ENCODE data around the gene OR10A6. TPM values are rescaled to one million over a fixed set of nuclear protein-coding genes. Genes with fewer than 3 reads are reported as not detected.

OR10A6 gene
- polyA plus RNA-seq, 1 experiment: 0.07 TPM

DNA sequence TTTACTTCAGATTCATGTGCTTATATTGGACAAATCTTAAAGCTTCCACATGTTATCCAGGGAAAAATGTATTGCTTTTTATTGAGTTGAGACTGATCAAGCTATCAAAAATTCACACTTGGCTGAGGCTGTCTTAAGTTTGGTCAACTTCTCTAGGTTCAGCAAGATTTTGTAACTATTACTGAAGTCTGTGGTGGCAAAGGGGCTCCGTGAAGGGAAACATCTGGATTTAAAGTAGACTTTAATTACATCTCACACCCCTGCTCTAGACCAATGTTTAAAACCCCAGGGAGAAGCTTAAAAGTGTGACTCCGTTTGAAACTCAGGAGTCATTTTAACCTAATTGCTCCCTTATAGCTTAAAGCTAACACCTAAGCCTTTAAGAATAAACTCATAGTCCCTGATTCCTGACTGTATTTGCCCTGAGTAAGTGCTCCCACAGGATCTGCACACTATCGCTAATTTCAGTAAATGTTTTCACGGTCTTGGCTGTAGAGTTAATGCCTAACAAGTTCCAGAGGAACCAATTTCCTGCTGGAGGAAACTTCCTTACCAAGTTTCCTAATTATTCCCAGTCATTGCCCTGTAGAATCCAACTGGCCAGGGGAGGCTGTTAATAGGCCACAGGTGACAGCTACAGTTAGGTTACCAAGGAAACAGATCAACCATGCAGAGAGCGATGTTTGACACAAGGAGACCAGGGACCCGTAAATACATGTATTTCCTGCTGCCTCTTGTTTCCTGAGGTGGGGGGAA is 40.5 kb downstream of the OR10A6 start:
- DNase-seq (ENCODE audit: low read depth): no peak
- CTCF ChIA-PET: interaction anchor here (1.1 to 7.5 kb wide), 9 partner anchors 9 to 209 kb away, joined by 3 to 129 read pairs (median 6); partner anchors contain the start of gene EIF3F
- H3K4me3 ChIP-seq (ENCODE audit: low read depth, low read length): no peak overlapping the region

DNA sequence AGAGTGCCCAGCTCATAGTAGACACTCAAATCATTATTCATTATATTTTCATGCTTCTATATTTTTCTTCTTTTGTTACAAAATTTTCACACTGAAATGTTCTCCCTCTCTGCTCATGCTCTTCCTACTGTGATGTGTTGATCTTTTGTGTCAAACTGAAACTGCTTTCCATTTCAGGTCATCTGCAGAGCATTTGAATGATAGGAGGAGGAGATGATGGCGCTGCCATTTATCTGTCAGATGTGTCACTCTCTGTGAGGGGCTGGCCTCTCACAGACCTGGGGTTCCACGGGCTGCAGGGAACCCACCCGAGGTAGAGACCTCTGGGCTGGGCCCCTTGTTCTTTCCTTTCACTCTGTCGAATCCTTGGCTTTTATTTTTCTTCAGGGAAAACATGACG is 41.1 kb downstream of the OR10A6 start:
- no peaks in the 10 kb centered on the region for H3K27me3 ChIP-seq (ENCODE audit: control insufficient read depth, insufficient read depth, low read length)
- TF ChIP-seq CTCF (IDR thresholded peaks at IDR 0.05; ENCODE audit: insufficient read depth, low read depth, low read length): no peak
- DNase-seq (ENCODE audit: low read depth): no peak
- no peaks in the 10 kb centered on the region for H3K36me3 ChIP-seq (ENCODE audit: control insufficient read depth, insufficient read depth, low read length)
- ChIA-PET POLR2A (interaction anchor here (0.6 to 1.1 kb wide), 3 partner anchors 97 to 1655 kb away, joined by 3 read pairs; partner anchors contain the start of gene EIF3F), CTCF (interaction anchor here (1.1 to 7.5 kb wide), 6 partner anchors 8 to 209 kb away, joined by 3 to 129 read pairs (median 7); partner anchors contain the start of gene EIF3F)
- peak overlapping the region; percentile 9; the same call in 1 of the 2 replicates for H3K4me3 ChIP-seq (ENCODE audit: low read depth, low read length)

More for the DNA sequence above, 40.5 kb downstream of the OR10A6 start:
- no peak for TF ChIP-seq CTCF (IDR thresholded peaks at IDR 0.05; ENCODE audit: insufficient read depth, low read depth, low read length)
- H3K36me3 ChIP-seq (ENCODE audit: control insufficient read depth, insufficient read depth, low read length): no peaks in the 10 kb centered on the region
- POLR2A ChIA-PET: interaction anchor here (0.6 to 1.1 kb wide), 2 partner anchors 96 to 1047 kb away, joined by 3 read pairs; partner anchors contain the start of gene EIF3F
- H3K27me3 ChIP-seq (ENCODE audit: control insufficient read depth, insufficient read depth, low read length): no peaks in the 10 kb centered on the region

DNA sequence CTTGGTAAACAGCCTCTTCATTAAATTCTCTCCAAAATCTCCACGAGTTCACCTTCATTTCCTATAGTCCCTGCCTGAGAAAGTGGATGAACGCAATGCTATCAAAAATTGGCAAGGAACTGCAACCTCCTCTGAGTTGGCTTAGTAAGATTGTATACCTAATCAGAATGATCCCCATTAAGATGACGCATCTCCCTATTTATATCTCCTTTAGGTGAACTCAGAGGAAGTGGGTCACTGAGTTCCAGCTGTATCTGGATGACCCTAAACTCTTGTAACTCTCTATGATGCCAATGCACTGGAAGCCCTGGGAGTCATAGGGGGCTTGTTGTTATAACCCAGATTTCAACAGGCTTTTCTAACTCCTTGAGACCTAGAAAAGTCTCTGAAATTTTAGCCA is 48.2 kb downstream of the OR10A6 start:
- Histone ChIP-seq H3K4me3 (ENCODE audit: low read depth, low read length) (no peak overlapping the region), H3K27me3 (ENCODE audit: control insufficient read depth, insufficient read depth, low read length) (no peaks in the 10 kb centered on the region), H3K36me3 (ENCODE audit: control insufficient read depth, insufficient read depth, low read length) (no peaks in the 10 kb centered on the region)
- ChIA-PET POLR2A (no interaction called here), CTCF (interaction anchor here (1.1 kb wide), 1 partner anchor 41 kb away, joined by 4 read pairs; no protein-coding TSS in a partner anchor)
- DNase-seq (ENCODE audit: low read depth): no peak
- no peak for TF ChIP-seq CTCF (IDR thresholded peaks at IDR 0.05; ENCODE audit: insufficient read depth, low read depth, low read length)

Small RNA genes within 50 kb of the gene (small RNA-seq; reads per million reads assigned to genes)
- gene COX6CP5 (ENCODE audit: insufficient read length, low read depth, low replicate concordance) (not detected), gene RNU6-943P (ENCODE audit: insufficient read length, low read depth, low replicate concordance) (not detected)

Other genes starting within 250 kb of the OR10A6 start
- 2.8 and 3.7 TPM in 2 replicates for gene OVCH2, start 224.8 kb downstream of the OR10A6 start, polyA plus RNA-seq (2011; rRNA removed)
- 0.23 and 0.40 TPM in 2 replicates for gene OR5P2, start 134.3 kb downstream of the OR10A6 start, polyA plus RNA-seq (2011; rRNA removed)
- gene OR5P3, start 100.4 kb downstream of the OR10A6 start, polyA plus RNA-seq (2011; rRNA removed): 0.36 TPM in 1 of 2 replicates, not detected in the other
- 0.07 TPM in 2 replicates for gene OR10A3, start 10.4 kb upstream of the OR10A6 start, polyA plus RNA-seq (2011; rRNA removed)
- gene NLRP10, start 34.2 kb upstream of the OR10A6 start, polyA plus RNA-seq (2011; rRNA removed): 3.9 and 5.1 TPM in 2 replicates
- gene EIF3F, start 56.1 kb upstream of the OR10A6 start, polyA plus RNA-seq (2011; rRNA removed): 181 and 218 TPM in 2 replicates
- 9.8 and 11.8 TPM in 2 replicates for gene TUB, start 149.9 kb upstream of the OR10A6 start, polyA plus RNA-seq (2011; rRNA removed)
- gene RIC3, start 237.8 kb upstream of the OR10A6 start, polyA plus RNA-seq (2011; rRNA removed): not detected in 2 replicates